MCF 10A (cell line): ENCODE data around the gene STAB1. TPM values are rescaled to one million over a fixed set of nuclear protein-coding genes. Genes with fewer than 3 reads are reported as not detected.

Experiments used
- BruUV-seq: library from RNA; stranded (reverse); fragments of 400-500 nt; replicated peaks from 2 replicates; lab custom pipeline; 2021; lab: Mats Ljungman, UMichigan
- CTCF ChIA-PET: fragments of 300-600 bp; sonication (Branson Sonifier 250); formaldehyde crosslinking; extraction: SDS; loops from one replicate; lab custom pipeline; 2021; ENCODE audit warnings: antibody characterized with exemption, inconsistent platforms; lab: Yijun Ruan, JAX
- POLR2A ChIA-PET: fragments of 300-600, 350-650 bp; sonication (Branson Sonifier 250); formaldehyde crosslinking; extraction: SDS; loops from one replicate; lab custom pipeline; 2020; ENCODE audit warnings: antibody characterized with exemption, inconsistent platforms; lab: Yijun Ruan, JAX
- DNase-seq: peaks from one replicate; pipeline ENCODE4 v3.0.0-alpha.2; 2018; ENCODE audit not compliant: unreplicated experiment
- H3K27ac Mint-ChIP-seq: one replicate; pipeline ENCODE4 v1.8.0; 2022; ENCODE audit warnings: mild to moderate bottlenecking, low read depth, mixed read lengths; ENCODE audit not compliant: unreplicated experiment
- H3K27me3 Mint-ChIP-seq: one replicate; pipeline ENCODE4 v1.8.0; 2022; ENCODE audit warnings: mixed read lengths; ENCODE audit not compliant: insufficient read depth, unreplicated experiment
- H3K36me3 Mint-ChIP-seq: one replicate; pipeline ENCODE4 v1.8.0; 2022; ENCODE audit warnings: mild to moderate bottlenecking, moderate library complexity, mixed read lengths; ENCODE audit not compliant: insufficient read depth, unreplicated experiment
- H3K4me1 Mint-ChIP-seq: one replicate; pipeline ENCODE4 v1.8.0; 2022; ENCODE audit warnings: mixed read lengths; ENCODE audit not compliant: insufficient read depth, unreplicated experiment
- H3K4me3 Mint-ChIP-seq: one replicate; pipeline ENCODE4 v1.8.0; 2022; ENCODE audit warnings: mild to moderate bottlenecking, moderate library complexity, mixed read lengths; ENCODE audit not compliant: unreplicated experiment
- H3K9me3 Mint-ChIP-seq: one replicate; pipeline ENCODE4 v1.8.0; 2022; ENCODE audit warnings: mixed read lengths; ENCODE audit not compliant: unreplicated experiment
- CTCF ChIP-seq: fragments of 200-600 bp; IDR thresholded peaks from one replicate; pipeline ENCODE4 v1.8.0; 2022; ENCODE audit warnings: antibody characterized with exemption, mild to moderate bottlenecking; ENCODE audit not compliant: unreplicated experiment
- intact Hi-C: fragments of 100-400 bp; cut with micrococcal nuclease; formaldehyde crosslinking; loops from 2 replicates; pipeline ENCODE4 v1.14.1; 2022
- total RNA-seq: library from RNA; stranded (reverse); gene quantifications from 2 replicates; pipeline ENCODE4 v1.2.3, GENCODE V29; 2022

Gene STAB1
- total RNA-seq, 1 experiment from 2014 or later: not detected

DNA sequence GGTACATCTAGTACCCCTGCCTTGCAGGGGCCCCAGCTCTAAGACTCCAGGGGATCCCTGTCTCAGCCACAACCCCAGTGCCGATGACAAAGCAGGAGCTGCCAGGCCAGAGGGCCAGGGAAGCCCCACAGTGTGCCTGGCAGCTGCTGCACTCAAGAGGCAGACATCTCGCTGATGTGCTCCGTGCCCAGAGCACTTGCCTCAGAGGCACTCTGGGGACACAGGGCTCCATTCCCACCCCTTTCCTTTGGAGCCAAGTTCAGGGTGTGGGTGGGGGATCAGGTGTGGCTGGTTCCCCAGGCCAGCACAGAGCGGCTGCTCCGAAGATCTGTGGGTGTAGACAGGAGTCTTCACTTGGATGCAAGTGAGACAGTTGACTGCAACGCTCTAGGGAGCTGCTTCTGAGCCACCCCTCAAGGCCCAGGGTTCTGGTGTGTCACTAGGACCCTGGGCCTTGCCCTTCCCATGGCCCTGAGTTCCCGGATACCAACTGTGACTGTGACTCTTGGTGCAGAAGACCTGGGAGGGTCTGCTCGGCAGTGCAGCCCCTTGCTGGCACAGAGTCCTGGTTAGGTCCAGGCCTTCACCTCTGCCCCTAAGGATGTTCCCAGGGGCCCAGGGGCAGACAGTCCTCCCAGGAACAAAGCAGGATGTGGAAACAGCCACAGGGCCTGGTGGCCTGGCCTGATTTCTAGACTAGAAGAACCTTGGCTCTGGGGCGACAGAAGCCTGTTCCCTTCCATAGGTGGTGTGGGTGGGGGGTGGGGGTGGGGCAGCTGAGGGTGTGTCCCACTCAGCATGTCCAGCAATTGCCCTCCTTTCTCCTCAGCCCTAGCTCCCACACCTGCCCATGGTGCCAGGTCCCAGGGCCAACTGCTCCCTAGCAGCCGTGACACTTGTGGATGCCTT, 36.0 kb downstream of the STAB1 start:
- POLR2A ChIA-PET: no interaction called here

GRCh38 chr3:52531860-52532516, 36.9 kb downstream of the STAB1 start:
- H3K4me1 Mint-ChIP-seq: peaks cover 5% of the 10 kb centered on the region
- DNase-seq: no peak
- H3K9me3 Mint-ChIP-seq: no peaks in the 10 kb centered on the region
- intact Hi-C loops: loop anchor here (10.0 kb wide), 1 partner anchor 57 kb away; no protein-coding TSS in a partner anchor
- TF ChIP-seq CTCF: no peak
- H3K27me3 Mint-ChIP-seq: no peaks in the 10 kb centered on the region
- BruUV-seq: TSS peak; percentile 45
- CTCF ChIA-PET: no interaction called here
- no peak overlapping the region for H3K27ac Mint-ChIP-seq
- peaks cover 6% of the 10 kb centered on the region for H3K36me3 Mint-ChIP-seq
- H3K4me3 Mint-ChIP-seq: peak overlapping the region; percentile 72
- POLR2A ChIA-PET: interaction anchor here (0.6 to 0.9 kb wide), 2 partner anchors 10 to 155 kb away, joined by 3 to 4 read pairs; no protein-coding TSS in a partner anchor

More for the DNA sequence above, 36.0 kb downstream of the STAB1 start:
- Mint-ChIP-seq H3K4me1 (peaks cover 5% of the 10 kb centered on the region), H3K4me3 (no peak overlapping the region), H3K27me3 (no peaks in the 10 kb centered on the region), H3K9me3 (no peaks in the 10 kb centered on the region), H3K36me3 (peaks cover 6% of the 10 kb centered on the region), H3K27ac (no peak overlapping the region)
- TF ChIP-seq CTCF: no peak
- intact Hi-C loops: loop anchor here (10.0 kb wide), 1 partner anchor 56 kb away; no protein-coding TSS in a partner anchor
- DNase-seq: no peak
- no TSS peak for BruUV-seq
- CTCF ChIA-PET: interaction anchor here (0.6 kb wide), 1 partner anchor 49 kb away, joined by 3 read pairs; no protein-coding TSS in a partner anchor

DNA sequence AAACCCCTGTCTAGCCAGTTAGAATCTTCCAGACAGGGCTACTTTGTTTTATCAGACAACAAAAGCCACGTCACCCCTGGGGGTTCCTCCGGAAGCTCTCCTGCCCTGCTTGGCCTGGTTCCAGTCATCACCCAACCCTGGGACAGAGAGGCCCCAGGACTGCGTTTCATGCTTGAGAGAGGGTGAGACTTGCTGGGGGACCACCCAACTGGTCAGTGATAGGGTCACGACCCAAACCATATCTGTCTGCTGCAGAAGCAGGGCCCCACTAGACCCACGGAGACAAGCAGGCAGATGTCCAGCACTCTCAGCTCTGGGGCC, 37.3 kb downstream of the STAB1 start:
- intact Hi-C loops: loop anchor here (10.0 kb wide), 1 partner anchor 58 kb away; no protein-coding TSS in a partner anchor
- H3K27me3 Mint-ChIP-seq: no peaks in the 10 kb centered on the region
- peak overlapping the region; percentile 72 for H3K4me3 Mint-ChIP-seq
- peak; percentile 15 for DNase-seq
- peaks cover 8% of the 10 kb centered on the region for H3K4me1 Mint-ChIP-seq
- TF ChIP-seq CTCF: no peak
- BruUV-seq: no TSS peak
- peaks cover 8% of the 10 kb centered on the region for H3K36me3 Mint-ChIP-seq
- peak overlapping the region; percentile 51 for H3K27ac Mint-ChIP-seq
- POLR2A ChIA-PET: interaction anchor here (0.6 to 0.9 kb wide), 4 partner anchors 10 to 154 kb away, joined by 3 to 4 read pairs (median 4); no protein-coding TSS in a partner anchor
- CTCF ChIA-PET: no interaction called here
- H3K9me3 Mint-ChIP-seq: no peaks in the 10 kb centered on the region
